Kidney epithelial cell (primary cell): ENCODE measurements around the gene DPP6. TPM values are rescaled to one million over a fixed set of nuclear protein-coding genes. Genes with fewer than 3 reads are reported as not detected.

ENCODE experiments used
- DNase-seq: peaks from one replicate; pipeline ENCODE4 v3.0.0-alpha.2; 2010; ENCODE audit warnings: low read depth
- H3K27me3 ChIP-seq: 2 replicates; pipeline ENCODE4 v1.6.0; 2011; ENCODE audit warnings: low read length; ENCODE audit not compliant: control insufficient read depth, insufficient read depth
- H3K36me3 ChIP-seq: 2 replicates; pipeline ENCODE4 v1.5.1; 2011; ENCODE audit warnings: low read length; ENCODE audit not compliant: control insufficient read depth, insufficient read depth
- H3K4me3 ChIP-seq: 2 replicates; pipeline ENCODE4 v1.5.1; 2011; ENCODE audit warnings: low read depth, mild to moderate bottlenecking, control low read depth, low read length
- total RNA-seq: library from RNA; depleted of rRNA; stranded (reverse); fragments of >200 nt; gene quantifications from 2 replicates; pipeline ENCODE4 v1.2.3, GENCODE V29; 2015
- TF ChIP-seq, protein P1 (sequence below): IDR thresholded peaks from 2 replicates; pipeline ENCODE4 v1.5.1; 2011; ENCODE audit warnings: mild to moderate bottlenecking, moderate library complexity, low read length, control low read depth, inconsistent platforms; ENCODE audit not compliant: insufficient read depth, poor library complexity, severe bottlenecking

Gene DPP6
- total RNA-seq, 1 donor from 2014 or later = 0.84 TPM

DNA sequence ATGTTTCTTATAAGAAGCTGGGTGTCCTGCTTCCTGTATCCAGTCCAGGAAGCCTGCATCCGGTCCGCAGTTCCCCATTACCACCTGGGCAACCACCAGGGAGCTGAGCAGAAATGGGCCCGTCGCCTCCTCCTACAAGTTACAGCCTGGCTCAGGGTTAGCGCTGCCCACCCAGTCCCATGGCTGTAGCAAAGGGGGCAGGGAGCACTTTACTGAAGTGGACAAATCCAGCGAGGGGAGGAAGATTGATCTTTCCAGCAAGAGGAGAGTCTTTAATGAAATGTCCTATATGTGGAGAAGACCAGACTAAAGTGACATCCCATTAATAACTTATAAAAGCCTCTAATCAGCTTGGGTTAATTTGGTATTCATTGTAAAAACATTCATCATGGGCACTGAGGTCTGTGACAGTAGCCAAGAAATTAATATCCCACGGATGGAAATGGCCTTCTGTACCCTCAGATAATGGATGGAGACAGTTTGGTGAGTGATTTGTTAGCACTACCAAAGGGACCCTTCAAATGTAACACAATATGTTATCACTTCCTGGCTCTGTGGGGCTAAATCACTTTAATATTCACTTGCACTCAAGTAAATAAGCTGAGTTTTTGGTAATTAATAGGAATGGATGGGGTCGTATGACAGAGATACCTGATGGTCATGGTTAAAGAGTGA lies 627.3 kb downstream of the DPP6 start:
- H3K36me3 ChIP-seq = no peaks in the 10 kb centered on the region
- no peaks in the 10 kb centered on the region for H3K27me3 ChIP-seq
- TF ChIP-seq, protein P1, sequence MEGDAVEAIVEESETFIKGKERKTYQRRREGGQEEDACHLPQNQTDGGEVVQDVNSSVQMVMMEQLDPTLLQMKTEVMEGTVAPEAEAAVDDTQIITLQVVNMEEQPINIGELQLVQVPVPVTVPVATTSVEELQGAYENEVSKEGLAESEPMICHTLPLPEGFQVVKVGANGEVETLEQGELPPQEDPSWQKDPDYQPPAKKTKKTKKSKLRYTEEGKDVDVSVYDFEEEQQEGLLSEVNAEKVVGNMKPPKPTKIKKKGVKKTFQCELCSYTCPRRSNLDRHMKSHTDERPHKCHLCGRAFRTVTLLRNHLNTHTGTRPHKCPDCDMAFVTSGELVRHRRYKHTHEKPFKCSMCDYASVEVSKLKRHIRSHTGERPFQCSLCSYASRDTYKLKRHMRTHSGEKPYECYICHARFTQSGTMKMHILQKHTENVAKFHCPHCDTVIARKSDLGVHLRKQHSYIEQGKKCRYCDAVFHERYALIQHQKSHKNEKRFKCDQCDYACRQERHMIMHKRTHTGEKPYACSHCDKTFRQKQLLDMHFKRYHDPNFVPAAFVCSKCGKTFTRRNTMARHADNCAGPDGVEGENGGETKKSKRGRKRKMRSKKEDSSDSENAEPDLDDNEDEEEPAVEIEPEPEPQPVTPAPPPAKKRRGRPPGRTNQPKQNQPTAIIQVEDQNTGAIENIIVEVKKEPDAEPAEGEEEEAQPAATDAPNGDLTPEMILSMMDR = no peak
- DNase-seq = no peak
- no peak overlapping the region for H3K4me3 ChIP-seq

DNA sequence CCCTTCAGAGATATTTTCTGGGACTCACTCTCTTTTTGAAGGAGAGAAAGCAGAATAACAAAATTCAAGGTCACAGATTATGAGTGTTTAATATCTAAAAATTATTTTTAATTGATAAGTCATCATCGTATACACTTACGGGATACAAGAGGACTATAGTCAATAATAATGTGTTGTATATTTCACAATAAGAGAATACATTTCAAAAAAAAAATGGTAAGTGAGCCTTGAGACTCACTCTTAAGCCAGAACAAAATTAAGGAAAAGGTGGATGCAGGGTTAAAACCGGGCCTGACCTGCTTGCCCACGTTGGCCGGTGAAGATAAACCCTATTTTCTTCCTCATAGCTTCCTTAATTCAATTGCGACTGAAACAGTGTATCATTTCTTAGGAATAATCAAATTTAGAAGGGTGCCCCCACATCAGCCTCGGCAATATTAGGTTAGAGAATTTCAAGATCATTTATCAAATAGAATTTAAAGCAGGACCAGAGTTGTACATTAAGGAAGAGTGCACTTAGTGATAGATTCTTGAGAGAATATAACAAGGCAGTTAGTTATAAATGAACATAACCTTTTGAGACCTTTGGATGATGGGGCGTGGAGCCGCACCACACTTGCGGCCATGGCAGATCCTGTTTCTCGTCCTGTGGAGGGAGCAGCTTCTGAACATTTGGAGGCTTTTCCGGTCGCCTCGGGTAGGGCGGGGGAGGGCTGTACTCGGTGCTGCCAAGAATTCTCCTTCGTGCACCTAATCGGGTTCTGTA lies 628.9 kb downstream of the DPP6 start:
- TF ChIP-seq, protein P1 = no peak
- Histone ChIP-seq H3K27me3 (no peaks in the 10 kb centered on the region), H3K4me3 (no peak overlapping the region), H3K36me3 (no peaks in the 10 kb centered on the region)
- no peak for DNase-seq

DNA sequence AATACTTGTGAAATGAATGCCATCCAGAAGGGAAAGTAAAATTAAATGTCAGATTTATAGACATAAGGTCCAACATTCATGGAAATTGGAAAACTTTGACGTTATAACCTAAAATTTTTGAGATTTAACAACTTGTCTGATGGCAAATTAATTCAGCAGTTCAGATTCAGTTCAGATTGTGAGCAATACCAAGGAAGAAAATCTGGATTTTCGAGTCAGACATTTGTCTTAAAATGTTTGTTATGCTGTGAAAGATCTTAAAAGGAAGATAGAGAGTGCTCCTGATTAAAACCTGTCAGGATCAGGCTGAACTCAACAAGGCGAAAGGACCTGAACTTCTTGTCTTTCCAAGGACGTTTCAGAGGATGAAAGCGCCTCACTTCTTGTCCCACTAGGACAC lies 629.8 kb downstream of the DPP6 start:
- Histone ChIP-seq H3K4me3 (no peak overlapping the region), H3K27me3 (no peaks in the 10 kb centered on the region), H3K36me3 (no peaks in the 10 kb centered on the region)
- no peak for DNase-seq
- TF ChIP-seq, protein P1 = no peak

DNA sequence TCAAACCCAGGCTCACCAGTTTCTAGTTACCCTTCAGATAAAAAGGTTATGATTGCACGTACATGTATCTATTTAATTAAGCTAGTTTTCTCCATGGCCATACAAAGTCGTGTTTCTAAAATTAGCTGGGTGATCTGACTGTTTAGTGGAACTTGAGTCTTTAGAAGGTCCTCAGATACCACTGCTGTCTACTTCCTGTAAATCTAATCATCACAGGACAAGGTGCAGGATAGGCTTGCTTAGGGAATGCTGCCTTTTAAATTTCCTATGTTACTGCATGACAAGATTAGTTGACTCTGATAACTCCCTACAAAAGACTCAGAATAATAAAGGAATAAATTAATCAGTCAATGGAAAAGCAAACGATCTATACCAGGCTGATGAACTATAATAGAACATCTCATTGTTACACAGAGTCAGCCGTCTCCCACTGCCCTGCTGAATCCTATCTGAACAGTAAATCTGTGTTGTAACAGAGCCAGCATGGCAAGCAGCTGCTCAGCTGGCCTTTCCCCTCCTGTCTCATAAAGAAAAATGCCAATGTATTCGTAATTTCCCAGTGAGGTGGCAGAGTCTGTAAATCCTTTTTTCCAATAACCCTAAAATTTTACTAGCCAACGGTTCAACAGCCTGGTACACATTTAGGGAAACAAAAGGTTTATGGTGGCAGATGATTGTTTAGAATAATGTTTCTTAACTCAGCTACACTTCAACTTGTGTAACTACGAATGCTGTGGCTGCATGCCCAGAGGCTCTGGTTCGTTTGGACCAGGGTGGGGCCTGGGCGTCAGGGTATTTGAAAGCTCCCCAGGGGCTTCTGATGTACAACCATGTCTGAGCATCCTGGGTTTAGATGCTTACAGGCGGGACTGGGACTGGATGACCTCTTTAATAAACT lies 632.7 kb downstream of the DPP6 start:
- no peak for DNase-seq

DNA sequence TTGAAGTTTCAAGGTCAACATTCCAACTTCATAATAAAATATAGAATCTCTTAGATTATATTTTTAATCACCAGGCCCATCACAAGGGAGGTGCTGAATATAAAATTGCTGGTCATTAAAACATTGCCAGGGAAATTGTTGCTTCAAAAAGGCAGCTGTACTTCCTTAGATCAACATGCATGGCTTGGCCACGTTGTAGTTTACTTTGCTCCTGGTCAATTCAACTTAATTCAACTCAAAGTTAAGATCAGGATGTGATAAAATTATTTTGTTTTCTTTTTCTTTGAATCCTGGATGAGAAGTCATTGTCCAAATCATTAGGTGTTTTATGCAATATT lies 633.3 kb downstream of the DPP6 start:
- DNase-seq = no peak
- TF ChIP-seq, protein P1 = no peak
- no peaks in the 10 kb centered on the region for H3K27me3 ChIP-seq
- H3K4me3 ChIP-seq = no peak overlapping the region
- no peaks in the 10 kb centered on the region for H3K36me3 ChIP-seq

More for the DNA sequence above, 632.7 kb downstream of the DPP6 start:
- TF ChIP-seq, protein P1 = no peak
- Histone ChIP-seq H3K36me3 (no peaks in the 10 kb centered on the region), H3K27me3 (no peaks in the 10 kb centered on the region), H3K4me3 (no peak overlapping the region)
